Trophoblast cell (in vitro differentiated cells and primary cell): Measurements from ENCODE around the gene RTKN2.

Experiments
- DNase-seq, 2 donors: peaks; one replicate each; pipeline ENCODE4 v3.0.0-alpha.2; 2016
- H2AFZ ChIP-seq: 2 replicates; pipeline ENCODE4 v1.6.1; 2013; ENCODE audit warnings: low read length, moderate library complexity, mild to moderate bottlenecking; ENCODE audit not compliant: insufficient read depth, poor library complexity
- H2AK5ac ChIP-seq: 2 replicates; pipeline ENCODE4 v1.6.1; 2013; ENCODE audit warnings: mild to moderate bottlenecking, low read length
- H2BK120ac ChIP-seq: 2 replicates; pipeline ENCODE4 v1.6.1; 2013; ENCODE audit warnings: low read length, mild to moderate bottlenecking, moderate library complexity; ENCODE audit not compliant: insufficient read depth, poor library complexity
- H2BK12ac ChIP-seq: 2 replicates; pipeline ENCODE4 v1.6.1; 2013; ENCODE audit warnings: mild to moderate bottlenecking, low read length, moderate library complexity
- H2BK5ac ChIP-seq: 2 replicates; pipeline ENCODE4 v1.6.1; 2013; ENCODE audit warnings: low read length, low read depth, moderate library complexity, mild to moderate bottlenecking; ENCODE audit not compliant: poor library complexity
- H3K14ac ChIP-seq: 2 replicates; pipeline ENCODE4 v1.6.1; 2013; ENCODE audit warnings: mild to moderate bottlenecking, low read length
- H3K18ac ChIP-seq: 2 replicates; pipeline ENCODE4 v1.6.1; 2013; ENCODE audit warnings: mild to moderate bottlenecking, low read length
- H3K23ac ChIP-seq: 2 replicates; pipeline ENCODE4 v1.6.1; 2013; ENCODE audit warnings: low read length
- H3K27ac ChIP-seq: 2 replicates; pipeline ENCODE4 v1.5.1; 2013; ENCODE audit warnings: low read depth, mild to moderate bottlenecking, inconsistent platforms, low read length, moderate library complexity
- H3K27me3 ChIP-seq: 2 replicates; pipeline ENCODE4 v1.6.1; 2013; ENCODE audit warnings: inconsistent platforms, mild to moderate bottlenecking, low read length, moderate library complexity; ENCODE audit not compliant: insufficient read depth
- H3K36me3 ChIP-seq, 2 experiments: 1 replicate in 1 of 2; 2 replicates in 1 of 2; pipeline ENCODE4 v1.6.1; 2013; ENCODE audit warnings: low read length in 2 of 2, mild to moderate bottlenecking in 2 of 2, moderate library complexity in 1 of 2; ENCODE audit not compliant: insufficient read depth in 2 of 2, control insufficient read depth in 1 of 2
- H3K4ac ChIP-seq: 2 replicates; pipeline ENCODE4 v1.6.1; 2013; ENCODE audit warnings: low read depth, mild to moderate bottlenecking, low read length, moderate library complexity
- H3K4me1 ChIP-seq, 2 experiments: 1 replicate in 1 of 2; 2 replicates in 1 of 2; pipeline ENCODE4 v1.6.1; 2013; ENCODE audit warnings: low read length in 2 of 2, mild to moderate bottlenecking in 2 of 2, moderate library complexity in 1 of 2; ENCODE audit not compliant: insufficient read depth in 2 of 2, control insufficient read depth in 1 of 2
- H3K4me2 ChIP-seq: 2 replicates; pipeline ENCODE4 v1.6.1; 2013; ENCODE audit warnings: inconsistent platforms, mild to moderate bottlenecking, low read length, moderate library complexity
- H3K4me3 ChIP-seq: 2 replicates; pipeline ENCODE4 v1.5.1; 2013; ENCODE audit warnings: mild to moderate bottlenecking, low read depth, low read length, inconsistent platforms
- H3K79me1 ChIP-seq: one replicate; pipeline ENCODE4 v1.6.1; 2013; ENCODE audit warnings: low read length
- H3K79me2 ChIP-seq: 2 replicates; pipeline ENCODE4 v1.6.1; 2013; ENCODE audit warnings: low read length, mild to moderate bottlenecking; ENCODE audit not compliant: control insufficient read depth, insufficient read depth, poor library complexity
- H3K9ac ChIP-seq: 2 replicates; pipeline ENCODE4 v1.6.1; 2013; ENCODE audit warnings: mild to moderate bottlenecking, low read length
- H3K9me3 ChIP-seq: 2 replicates; pipeline ENCODE4 v1.6.1; 2013; ENCODE audit warnings: low read depth, mild to moderate bottlenecking, control low read depth, inconsistent platforms, low read length; ENCODE audit not compliant: insufficient read depth
- H4K12ac ChIP-seq: 2 replicates; pipeline ENCODE4 v1.6.1; 2013; ENCODE audit warnings: low read depth, mild to moderate bottlenecking, low read length, moderate library complexity
- H4K8ac ChIP-seq: 2 replicates; pipeline ENCODE4 v1.6.1; 2013; ENCODE audit warnings: low read depth, mild to moderate bottlenecking, low read length, moderate library complexity
- H4K91ac ChIP-seq: one replicate; pipeline ENCODE4 v1.6.1; 2013; ENCODE audit warnings: low read depth, mild to moderate bottlenecking, low read length, moderate library complexity
- WGBS: extraction: QIAGEN DNeasy Blood & Tissue Kit; methylation state at CpG from one replicate; pipeline ENCODE4 v1.1.7; 2013; ENCODE audit warnings: missing lambda C conversion rate; ENCODE audit not compliant: insufficient read length, insufficient coverage; ENCODE audit errors: extremely low coverage; 5-methylcytosine and 5-hydroxymethylcytosine counted together

The RTKN2 gene

DNA sequence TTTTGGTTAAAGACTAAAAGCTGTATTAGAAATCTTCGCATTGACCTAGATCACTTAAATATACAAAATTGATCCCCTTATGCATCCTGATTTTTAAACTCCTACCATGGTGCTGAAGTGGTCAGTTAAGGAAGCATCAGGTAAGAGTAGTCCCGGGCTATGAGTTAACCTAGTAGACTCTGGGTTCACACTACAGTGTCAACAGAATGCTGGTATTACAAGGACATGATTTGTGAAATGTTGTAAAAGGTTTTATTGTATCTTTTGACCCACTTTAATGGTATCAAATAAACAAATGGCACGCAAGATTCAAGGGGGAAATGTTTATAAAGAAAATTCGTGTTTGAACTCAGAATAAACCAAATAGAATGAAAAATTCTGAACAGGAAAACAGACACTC is 36.8 kb downstream of the RTKN2 start:
- H3K9ac ChIP-seq = no peak overlapping the region
- H3K4me1 ChIP-seq = peaks cover 2 to 3% of the 10 kb centered on the region in 2 experiments
- H2BK120ac ChIP-seq = no peak overlapping the region
- H3K14ac ChIP-seq = no peak overlapping the region
- H2AK5ac ChIP-seq = no peak overlapping the region
- peaks cover 2% of the 10 kb centered on the region for H3K79me1 ChIP-seq
- H4K8ac ChIP-seq = no peak overlapping the region
- no peak overlapping the region for H3K18ac ChIP-seq
- H3K27ac ChIP-seq = no peak overlapping the region
- no peaks in the 10 kb centered on the region for H3K27me3 ChIP-seq
- H3K4ac ChIP-seq = no peak overlapping the region
- H3K9me3 ChIP-seq = no peaks in the 10 kb centered on the region
- H3K36me3 ChIP-seq = no peaks in the 10 kb centered on the region
- H4K12ac ChIP-seq = no peak overlapping the region
- H4K91ac ChIP-seq = no peak overlapping the region
- H3K4me3 ChIP-seq = no peak overlapping the region
- H3K79me2 ChIP-seq = no peaks in the 10 kb centered on the region
- no peak overlapping the region for H2AFZ ChIP-seq
- no peak overlapping the region for H3K23ac ChIP-seq
- no peak for DNase-seq
- no peak overlapping the region for H2BK12ac ChIP-seq
- no peak overlapping the region for H3K4me2 ChIP-seq
- no CpG with 5 or more reads among the region's 4 CpGs for WGBS
- H2BK5ac ChIP-seq = no peak overlapping the region

DNA sequence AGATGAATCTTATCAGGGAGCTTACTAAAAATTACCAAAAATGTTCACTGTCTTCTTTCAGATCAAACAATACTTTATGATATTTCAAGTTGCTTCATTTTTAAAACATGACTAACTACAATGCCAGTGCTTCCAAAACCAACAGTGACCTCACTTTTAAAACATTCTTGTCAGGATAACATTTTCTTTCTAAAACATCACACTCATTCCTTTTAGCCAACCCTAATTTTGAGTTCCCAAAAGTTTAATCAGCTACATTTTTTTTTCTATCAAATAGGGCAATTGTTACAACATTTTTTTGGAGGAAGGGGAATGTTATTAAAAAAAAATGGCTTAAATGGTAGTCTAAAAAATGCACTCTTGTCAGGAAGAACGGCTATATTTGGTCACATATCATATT is 37.3 kb downstream of the RTKN2 start:
- WGBS = no CpG with 5 or more reads among the region's 1 CpG
- Histone ChIP-seq H2BK5ac (no peak overlapping the region), H3K4me3 (no peak overlapping the region), H2AFZ (no peak overlapping the region), H3K14ac (no peak overlapping the region), H3K4me1 (peaks cover 2 to 3% of the 10 kb centered on the region in 2 experiments), H3K23ac (no peak overlapping the region), H3K4ac (no peak overlapping the region), H3K9ac (no peak overlapping the region), H4K12ac (no peak overlapping the region), H3K4me2 (no peak overlapping the region), H3K18ac (no peak overlapping the region), H3K79me1 (peaks cover 2% of the 10 kb centered on the region), H4K8ac (no peak overlapping the region), H2BK120ac (no peak overlapping the region), H4K91ac (no peak overlapping the region), H2AK5ac (no peak overlapping the region), H3K9me3 (no peaks in the 10 kb centered on the region), H3K27me3 (no peaks in the 10 kb centered on the region), H3K36me3 (no peaks in the 10 kb centered on the region), H3K79me2 (no peaks in the 10 kb centered on the region), H3K27ac (no peak overlapping the region), H2BK12ac (no peak overlapping the region)
- DNase-seq = peak in 1 of 2 donors; percentile 62

DNA sequence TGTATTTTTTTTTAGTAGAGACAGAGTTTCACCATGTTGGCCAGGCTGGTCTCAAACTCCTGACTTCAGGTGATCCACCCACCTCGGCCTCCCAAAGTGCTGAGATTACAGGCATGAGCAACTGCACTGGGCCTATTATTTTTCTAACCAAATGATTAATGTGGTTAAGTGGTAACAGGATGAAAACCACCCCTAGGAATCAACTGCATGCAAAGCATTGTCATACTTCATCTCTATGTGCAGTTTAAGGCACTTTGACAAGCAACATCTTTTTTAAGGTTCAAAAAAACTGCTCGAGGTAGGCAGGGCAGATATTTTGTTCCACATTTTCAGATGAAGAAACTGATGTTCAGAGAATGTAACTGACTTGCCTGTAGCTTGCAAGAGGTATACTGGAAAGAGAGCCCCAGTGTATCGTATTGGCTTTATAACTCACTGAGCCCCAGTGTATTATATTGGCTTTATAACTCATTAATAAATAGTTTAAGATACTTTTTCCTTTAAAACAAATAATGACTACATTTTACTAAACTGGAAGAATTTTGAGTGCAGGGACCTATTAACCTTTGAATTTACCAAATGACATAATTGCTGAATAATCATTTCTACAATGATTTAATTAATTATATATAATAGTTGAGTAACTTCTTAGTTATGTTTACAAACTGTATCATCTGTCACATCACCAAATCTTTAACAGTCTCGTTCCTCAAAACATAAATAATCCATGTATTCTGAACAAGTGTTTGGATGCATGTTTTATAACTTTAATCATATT is 38.1 kb downstream of the RTKN2 start:
- WGBS = no CpG with 5 or more reads among the region's 4 CpGs
- Histone ChIP-seq H3K14ac (no peak overlapping the region), H4K12ac (no peak overlapping the region)

DNA sequence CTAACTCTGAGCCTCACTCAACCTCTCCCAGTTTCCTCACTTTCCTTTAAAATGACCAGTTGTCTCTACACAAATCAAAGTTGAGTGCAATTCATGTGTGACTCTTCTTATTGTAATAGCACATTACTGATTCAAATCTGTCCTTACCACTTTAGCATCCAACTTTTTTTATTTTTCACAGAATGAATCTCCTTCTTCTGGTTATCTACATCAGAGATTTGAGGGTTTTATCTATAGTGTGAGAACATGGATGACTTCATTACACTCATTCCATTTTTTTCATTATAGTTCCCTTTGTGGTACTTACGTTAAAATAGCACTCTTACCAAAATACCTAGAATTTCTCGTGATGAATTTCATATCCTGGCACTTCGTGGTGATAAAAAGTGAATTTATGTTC is 43.3 kb downstream of the RTKN2 start:
- no CpG with 5 or more reads among the region's 3 CpGs for WGBS

More for the DNA sequence above, 38.1 kb downstream of the RTKN2 start:
- Histone ChIP-seq H4K91ac (no peak overlapping the region), H3K4ac (no peak overlapping the region), H2AK5ac (no peak overlapping the region), H4K8ac (no peak overlapping the region), H3K4me3 (no peak overlapping the region), H3K23ac (no peak overlapping the region), H2BK12ac (no peak overlapping the region), H2BK120ac (no peak overlapping the region), H2BK5ac (no peak overlapping the region), H3K36me3 (no peaks in the 10 kb centered on the region), H3K79me1 (peaks cover 2% of the 10 kb centered on the region), H3K9me3 (no peaks in the 10 kb centered on the region), H3K9ac (no peak overlapping the region), H2AFZ (no peak overlapping the region), H3K4me2 (no peak overlapping the region), H3K27ac (no peak overlapping the region), H3K4me1 (peaks cover 2 to 3% of the 10 kb centered on the region in 2 experiments), H3K18ac (no peak overlapping the region), H3K79me2 (no peaks in the 10 kb centered on the region), H3K27me3 (no peaks in the 10 kb centered on the region)
- no peak for DNase-seq

More for the DNA sequence above, 43.3 kb downstream of the RTKN2 start:
- no peak overlapping the region for H2AK5ac ChIP-seq
- no peak overlapping the region for H4K91ac ChIP-seq
- no peak overlapping the region for H3K9ac ChIP-seq
- no peaks in the 10 kb centered on the region for H3K36me3 ChIP-seq
- H2BK120ac ChIP-seq = peak overlapping the region; percentile 49
- no peaks in the 10 kb centered on the region for H3K27me3 ChIP-seq
- H3K23ac ChIP-seq = no peak overlapping the region
- H3K9me3 ChIP-seq = no peaks in the 10 kb centered on the region
- no peak for DNase-seq
- no peaks in the 10 kb centered on the region for H3K79me2 ChIP-seq
- H2AFZ ChIP-seq = no peak overlapping the region
- peaks cover 4% of the 10 kb centered on the region for H3K79me1 ChIP-seq
- no peak overlapping the region for H4K8ac ChIP-seq
- no peak overlapping the region for H4K12ac ChIP-seq
- H3K18ac ChIP-seq = no peak overlapping the region
- no peak overlapping the region for H3K14ac ChIP-seq
- H2BK12ac ChIP-seq = peak overlapping the region; percentile 59
- H3K4me3 ChIP-seq = no peak overlapping the region
- H3K4ac ChIP-seq = no peak overlapping the region
- H3K4me1 ChIP-seq = peaks cover 0 to 4% of the 10 kb centered on the region in 2 experiments
- peak overlapping the region; percentile 63 for H3K27ac ChIP-seq
- no peak overlapping the region for H3K4me2 ChIP-seq
- no peak overlapping the region for H2BK5ac ChIP-seq
